GM12878 (cell line): ENCODE results near the gene LSM3. TPM values are rescaled to one million over a fixed set of nuclear protein-coding genes. Genes with fewer than 3 reads are reported as not detected.

ENCODE experiments used
- BMI1 ChIP-seq: fragments of 450-650 bp; IDR thresholded peaks from 2 replicates; pipeline ENCODE4 v1.6.1; 2016; ENCODE audit warnings: mild to moderate bottlenecking, moderate library complexity, borderline replicate concordance
- EP300 ChIP-seq, 2 experiments: fragments of 150-350 bp in 1 of 2; IDR thresholded peaks; 2 replicates each; pipeline ENCODE4 v1.6.1; 2011 to 2012; ENCODE audit warnings: low read depth in 2 of 2, low read length in 2 of 2, borderline replicate concordance in 1 of 2, improper control_type of control experiment in 1 of 2, inconsistent platforms in 1 of 2; ENCODE audit not compliant: control insufficient read depth in 1 of 2
- HDAC6 ChIP-seq: fragments of 200-600 bp; sonication (generic); IDR thresholded peaks from one replicate; pipeline ENCODE4 v1.8.0; 2017; ENCODE audit warnings: antibody characterized with exemption; ENCODE audit not compliant: unreplicated experiment
- IRF4 ChIP-seq: IDR thresholded peaks from 2 replicates; pipeline ENCODE4 v1.6.1; 2011; ENCODE audit warnings: low read depth, low read length
- IRF5 ChIP-seq: fragments of 450-650 bp; IDR thresholded peaks from 2 replicates; pipeline ENCODE4 v1.6.1; 2017; ENCODE audit warnings: borderline replicate concordance
- KDM1A ChIP-seq: fragments of 200-600 bp; sonication (generic); IDR thresholded peaks from 2 replicates; pipeline ENCODE4 v1.6.1; 2016; ENCODE audit warnings: borderline replicate concordance
- NFXL1 ChIP-seq: fragments of 450-650 bp; IDR thresholded peaks from 2 replicates; pipeline ENCODE4 v1.6.1; 2017; ENCODE audit warnings: antibody characterized with exemption, mild to moderate bottlenecking, borderline replicate concordance
- NFYB ChIP-seq: IDR thresholded peaks from 2 replicates; pipeline ENCODE4 v1.6.1; 2011; ENCODE audit warnings: low read depth, mild to moderate bottlenecking, low read length, improper control_type of control experiment, moderate library complexity; ENCODE audit not compliant: insufficient read depth
- NKRF ChIP-seq: fragments of 450-650 bp; conservative IDR thresholded peaks from 2 replicates; pipeline ENCODE4 v1.6.1; 2017; ENCODE audit warnings: mild to moderate bottlenecking, moderate library complexity
- PRDM15 ChIP-seq: fragments of 450-650 bp; formaldehyde crosslinking; IDR thresholded peaks from 2 replicates; pipeline ENCODE4 v1.4.0; 2020; ENCODE audit warnings: mild to moderate bottlenecking, moderate library complexity
- SIN3A ChIP-seq: IDR thresholded peaks from 2 replicates; pipeline ENCODE4 v1.6.1; 2012; ENCODE audit warnings: low read depth, low read length, improper control_type of control experiment
- SUZ12 ChIP-seq: fragments of 200-600 bp; sonication (generic); IDR thresholded peaks from one replicate; pipeline ENCODE4 v1.6.1; 2018; ENCODE audit warnings: antibody characterized with exemption, mild to moderate bottlenecking; ENCODE audit not compliant: unreplicated experiment
- ZBED1 ChIP-seq: IDR thresholded peaks from 2 replicates; pipeline ENCODE4 v1.6.1; 2016; ENCODE audit warnings: borderline replicate concordance
- ZNF592 ChIP-seq: fragments of 450-650 bp; IDR thresholded peaks from 2 replicates; pipeline ENCODE4 v1.6.1; 2017; ENCODE audit warnings: mild to moderate bottlenecking, moderate library complexity
- polyA plus RNA-seq, 11 experiments: library from polyadenylated mRNA; depleted of rRNA in 4 of 11; unstranded in 6 of 11; stranded (reverse) in 5 of 11; fragments of >200 nt; fragmentation: Nextera tagmentation in 4 of 11; fragmentation: Illumina TruSeq in 1 of 11; extraction: Ambion mirVana in 4 of 11; extraction: Trizol in 1 of 11; gene quantifications; 1 replicate in 1 of 11; 2 replicates in 10 of 11; pipeline versions ENCODE4 v1.2.1 to v1.2.3, GENCODE V29; 2011 to 2016; ENCODE audit warnings: inconsistent platforms in 2 of 11, missing spikeins in 2 of 11, low read depth in 1 of 11
- total RNA-seq, 4 experiments: library from RNA; depleted of rRNA in 3 of 4; stranded (reverse); fragments of >200 nt in 3 of 4; fragmentation: Illumina TruSeq in 1 of 4; extraction: Trizol in 1 of 4; gene quantifications; 2 replicates each; pipeline versions ENCODE4 v1.2.1 to v1.2.3, GENCODE V29; 2013 to 2021

LSM3 gene
- total and polyA plus RNA-seq, 10 of the 15 experiments (the other 5 are each of a cell fraction or from before 2014, with no cell fraction given): 15.5 to 111 (median 29.1) TPM

GRCh38 chr3:14178247-14179113 is at the start of gene LSM3, which contains the start of gene XPC (continued):
- TF ChIP-seq ZNF592 (no peak), KDM1A (no peak), ZBED1 (no peak), PRDM15 (no peak), HDAC6 (no peak), NKRF (peak; percentile 83), EP300 (IDR thresholded peaks at IDR 0.05; ENCODE audit: borderline replicate concordance in 1 of 2, control insufficient read depth in 1 of 2, low read depth in 2 of 2, low read length in 2 of 2) (no peak), IRF5 (peak; percentile 92), NFXL1 (no peak), IRF4 (no peak), SIN3A (peak; percentile 92), BMI1 (no peak), SUZ12 (no peak), NFYB (peak; percentile 58; the same call in 1 of the 2 replicates)
